CD4-positive, CD25-positive, alpha-beta regulatory T cell (primary cell): ENCODE data around the gene IDI1. TPM values are rescaled to one million over a fixed set of nuclear protein-coding genes. Genes with fewer than 3 reads are reported as not detected.
A peak's percentile ranks its signal among the peaks of the same experiment; 100 is the strongest.

Experiments used
- ATAC-seq, 2 donors: fragments of 150-1000 bp; cut with Tn5 transposase; one replicate each; pipeline ENCODE4 v1.10.0; 2021; ENCODE audit warnings: low read depth in 2 of 2, moderate number of reproducible peaks in 2 of 2, moderate library complexity in 1 of 2
- DNase-seq, 3 donors: peaks; one replicate each; pipeline versions ENCODE4 v3.0.0 to v3.0.0-alpha.2; 2012 to 2022; ENCODE audit warnings: mixed read lengths in 1 of 3
- H3K27ac ChIP-seq: one replicate; pipeline ENCODE4 v1.7.0; 2013; ENCODE audit warnings: mild to moderate bottlenecking, low read length; ENCODE audit not compliant: insufficient read depth, poor library complexity, severe bottlenecking
- H3K27me3 ChIP-seq: one replicate; pipeline ENCODE4 v1.7.0; 2013; ENCODE audit warnings: low read length; ENCODE audit not compliant: control insufficient read depth, insufficient read depth
- H3K36me3 ChIP-seq: one replicate; pipeline ENCODE4 v1.7.0; 2013; ENCODE audit warnings: mild to moderate bottlenecking, low read length, moderate library complexity; ENCODE audit not compliant: control insufficient read depth, insufficient read depth
- H3K4me1 ChIP-seq: 2 replicates; pipeline ENCODE4 v1.7.0; 2013; ENCODE audit warnings: mild to moderate bottlenecking, low read length; ENCODE audit not compliant: insufficient read depth, control insufficient read depth, poor library complexity, severe bottlenecking
- H3K4me3 ChIP-seq: one replicate; pipeline ENCODE4 v1.7.0; 2013; ENCODE audit warnings: low read depth, mild to moderate bottlenecking, low read length, moderate library complexity
- H3K9me3 ChIP-seq, 2 experiments: 1 replicate in 1 of 2; 2 replicates in 1 of 2; pipeline ENCODE4 v1.7.0; 2013; ENCODE audit warnings: low read length in 2 of 2, mild to moderate bottlenecking in 1 of 2, moderate library complexity in 1 of 2; ENCODE audit not compliant: control insufficient read depth in 2 of 2
- H3K27ac Mint-ChIP-seq, 3 donors: one replicate each; pipeline ENCODE4 v1.8.0; 2020 to 2022; ENCODE audit warnings: mild to moderate bottlenecking in 3 of 3, mixed read lengths in 3 of 3, moderate library complexity in 2 of 3
- H3K27me3 Mint-ChIP-seq: one replicate; pipeline ENCODE4 v1.8.0; 2022; ENCODE audit warnings: mild to moderate bottlenecking, mixed read lengths
- H3K36me3 Mint-ChIP-seq: one replicate; pipeline ENCODE4 v1.8.0; 2020; ENCODE audit warnings: mixed read lengths
- H3K4me1 Mint-ChIP-seq, 4 donors: one replicate each; pipeline ENCODE4 v1.8.0; 2020 to 2022; ENCODE audit warnings: mixed read lengths in 4 of 4, mild to moderate bottlenecking in 1 of 4
- H3K4me3 Mint-ChIP-seq, 4 donors: one replicate each; pipeline ENCODE4 v1.8.0; 2020 to 2022; ENCODE audit warnings: mild to moderate bottlenecking in 4 of 4, mixed read lengths in 4 of 4, moderate library complexity in 3 of 4
- H3K9me3 Mint-ChIP-seq, 7 donors: one replicate each; pipeline ENCODE4 v1.8.0; 2020 to 2022; ENCODE audit warnings: mixed read lengths in 7 of 7, mild to moderate bottlenecking in 3 of 7, moderate library complexity in 2 of 7
- polyA plus RNA-seq, 4 donors: library from polyadenylated mRNA; unstranded; fragments of 300-500 nt; fragmentation: Illumina TruSeq; gene quantifications; one replicate each; pipeline ENCODE4 v1.2.3, GENCODE V29; 2021
- total RNA-seq: library from RNA; stranded (reverse); gene quantifications from one replicate; pipeline ENCODE4 v1.2.3, GENCODE V29; 2022

Gene IDI1
- total and polyA plus RNA-seq, 5 donors from 2014 or later = 47.0 to 179 (median 50.2) TPM

DNA sequence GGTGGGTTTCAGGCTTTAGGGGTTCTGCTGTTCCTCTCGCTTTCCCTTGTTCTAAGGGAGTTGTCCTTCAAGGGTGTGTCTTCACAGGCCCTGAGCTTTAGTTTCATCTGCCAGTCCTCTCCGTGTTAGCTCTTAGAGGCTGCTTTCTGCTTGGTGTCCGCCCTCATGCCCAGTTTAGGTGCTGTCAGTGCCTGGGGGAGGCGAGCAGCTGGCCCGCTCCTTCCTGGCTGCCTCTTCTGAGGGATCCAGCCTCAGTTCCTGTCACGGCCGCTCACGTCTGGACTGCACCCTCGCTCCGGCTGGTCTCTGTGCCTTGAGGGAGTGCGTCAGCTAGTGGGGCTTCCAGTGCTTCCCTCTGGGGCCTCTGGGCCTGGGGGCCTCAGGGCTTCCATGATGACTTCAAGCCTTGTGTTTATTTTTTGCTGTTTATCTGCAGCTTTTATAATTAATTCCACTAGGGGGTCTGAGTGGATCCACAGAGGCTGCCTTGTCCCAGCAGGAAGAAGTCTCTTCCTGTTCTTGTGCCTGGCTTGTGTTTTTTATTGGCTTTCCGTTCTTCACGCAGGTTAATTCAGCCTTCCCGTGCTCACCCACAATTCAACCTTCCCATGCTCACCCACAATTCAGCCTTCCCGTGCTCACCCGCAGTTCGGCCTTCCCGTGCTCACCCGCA, 40.2 kb upstream of the IDI1 start:
- H3K4me3 Mint-ChIP-seq = no peak overlapping the region
- no peak overlapping the region for H3K27ac Mint-ChIP-seq
- H3K4me1 Mint-ChIP-seq = peaks cover 0 to 8% (median 5%) of the 10 kb centered on the region in 4 donors
- no peak overlapping the region for H3K4me3 ChIP-seq
- peaks cover 89% of the 10 kb centered on the region for H3K36me3 ChIP-seq
- peaks cover 34% of the 10 kb centered on the region for H3K36me3 Mint-ChIP-seq
- DNase-seq = no peak
- H3K4me1 ChIP-seq = no peaks in the 10 kb centered on the region
- H3K9me3 ChIP-seq = no peaks in the 10 kb centered on the region
- no peaks in the 10 kb centered on the region for H3K9me3 Mint-ChIP-seq
- ATAC-seq = no peak
- H3K27me3 ChIP-seq = no peaks in the 10 kb centered on the region
- no peak overlapping the region for H3K27ac ChIP-seq
- H3K27me3 Mint-ChIP-seq = no peaks in the 10 kb centered on the region

DNA sequence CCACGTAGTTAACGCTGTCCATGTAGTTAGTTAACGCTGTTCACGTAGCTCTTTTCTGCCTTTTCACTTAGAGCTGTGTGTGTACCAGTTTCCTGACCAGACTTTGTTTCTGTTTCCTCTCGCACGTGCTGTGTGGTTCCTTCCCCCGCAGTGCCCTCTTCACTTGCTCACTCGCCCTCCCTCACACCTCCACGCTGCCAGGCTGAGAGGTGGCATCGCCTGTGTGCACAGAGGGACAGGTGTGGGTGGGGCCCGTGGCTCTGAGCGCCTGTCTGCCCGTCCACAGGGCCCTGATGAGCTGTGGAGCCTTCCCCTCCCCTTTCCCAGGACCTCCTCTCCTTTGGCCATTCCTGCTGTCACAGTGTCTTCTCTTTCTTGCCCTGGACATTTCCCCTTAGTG, 37.9 kb upstream of the IDI1 start:
- no peaks in the 10 kb centered on the region for H3K4me1 ChIP-seq
- no peak overlapping the region for H3K4me3 ChIP-seq
- Mint-ChIP-seq H3K4me1 (peaks cover 5 to 13% (median 8%) of the 10 kb centered on the region in 4 donors), H3K27ac (peak overlapping the region in 2 of 3 donors; percentile 6 to 48), H3K9me3 (no peaks in the 10 kb centered on the region), H3K27me3 (no peaks in the 10 kb centered on the region), H3K4me3 (no peak overlapping the region), H3K36me3 (peaks cover 51% of the 10 kb centered on the region)
- H3K9me3 ChIP-seq = no peaks in the 10 kb centered on the region
- peaks cover 94% of the 10 kb centered on the region for H3K36me3 ChIP-seq
- DNase-seq (no peak), ATAC-seq (no peak)
- no peaks in the 10 kb centered on the region for H3K27me3 ChIP-seq
- no peak overlapping the region for H3K27ac ChIP-seq

DNA sequence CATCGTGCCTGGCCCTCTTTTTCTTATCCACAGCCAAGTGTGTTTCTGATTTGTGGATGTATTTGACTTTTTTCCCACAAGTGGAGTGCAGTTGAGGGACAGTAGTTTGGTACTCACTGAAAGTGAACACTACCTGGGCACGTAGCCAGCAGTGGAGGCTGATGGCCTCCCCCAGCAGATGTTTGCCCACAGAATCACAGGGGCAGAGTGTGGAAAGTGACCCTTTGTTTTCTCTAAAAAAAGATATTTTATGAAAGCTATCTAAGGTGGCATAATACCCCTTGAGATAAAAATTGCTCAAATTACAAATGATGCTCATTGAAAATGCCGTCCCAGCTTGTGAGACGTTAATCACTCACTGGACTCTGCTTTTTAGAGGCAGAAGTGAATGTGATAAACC, 36.3 kb upstream of the IDI1 start:
- Histone ChIP-seq H3K9me3 (no peaks in the 10 kb centered on the region), H3K36me3 (peaks cover 94% of the 10 kb centered on the region), H3K27me3 (no peaks in the 10 kb centered on the region), H3K27ac (no peak overlapping the region), H3K4me3 (no peak overlapping the region), H3K4me1 (no peaks in the 10 kb centered on the region)
- H3K27me3 Mint-ChIP-seq = no peaks in the 10 kb centered on the region
- H3K4me1 Mint-ChIP-seq = peaks cover 5 to 13% (median 8%) of the 10 kb centered on the region in 4 donors
- DNase-seq (no peak), ATAC-seq (no peak)
- H3K36me3 Mint-ChIP-seq = peaks cover 58% of the 10 kb centered on the region
- H3K4me3 Mint-ChIP-seq = no peak overlapping the region
- H3K27ac Mint-ChIP-seq = no peak overlapping the region
- H3K9me3 Mint-ChIP-seq = no peaks in the 10 kb centered on the region

DNA sequence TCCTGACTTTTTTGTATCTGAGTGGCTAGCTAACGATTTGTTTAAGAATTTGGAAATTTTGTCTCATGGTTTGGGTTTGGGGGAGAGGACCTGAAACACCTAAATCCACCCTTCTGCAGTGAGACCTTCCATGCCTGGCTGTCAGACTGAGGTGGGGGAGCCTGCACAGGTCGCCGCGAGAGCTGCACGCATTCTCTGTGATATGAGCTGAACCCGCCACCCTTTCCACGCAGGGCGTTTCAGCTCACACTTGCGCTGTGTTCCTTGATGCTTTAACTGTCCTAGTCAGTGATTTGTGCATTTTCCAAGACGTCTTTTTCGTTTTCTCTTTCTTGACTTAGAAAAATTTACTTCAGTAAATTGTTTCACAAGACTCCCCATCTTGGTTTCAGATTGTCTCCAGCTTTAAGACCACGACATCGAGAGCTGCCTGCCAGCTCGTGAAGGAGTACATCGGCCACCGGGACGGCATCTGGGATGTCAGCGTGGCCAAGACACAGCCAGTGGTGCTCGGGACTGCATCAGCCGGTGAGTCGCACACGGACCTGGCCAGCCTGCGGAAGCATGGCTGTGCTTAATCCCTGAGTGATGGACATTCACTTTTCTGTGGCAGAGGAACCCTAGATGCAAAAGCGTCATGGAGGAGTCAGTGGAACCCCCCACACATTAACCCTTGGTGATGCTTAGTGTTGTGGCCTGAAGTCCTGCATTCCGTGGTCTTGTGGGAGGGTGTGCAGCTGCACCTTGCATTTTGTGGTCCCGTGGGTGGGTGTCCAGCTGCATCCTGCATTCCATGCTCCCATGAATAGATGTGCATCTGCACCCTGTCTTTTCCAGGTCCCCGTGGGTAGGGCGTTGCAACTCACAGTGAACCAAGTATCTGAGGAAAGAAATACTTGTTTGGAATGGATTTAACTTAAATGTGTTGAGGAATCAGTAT, 35.4 kb upstream of the IDI1 start:
- Mint-ChIP-seq H3K27ac (peak overlapping the region in 1 of 3 donors; percentile 54), H3K27me3 (no peaks in the 10 kb centered on the region), H3K4me3 (no peak overlapping the region), H3K9me3 (no peaks in the 10 kb centered on the region), H3K36me3 (peaks cover 60% of the 10 kb centered on the region), H3K4me1 (peaks cover 5 to 13% (median 8%) of the 10 kb centered on the region in 4 donors)
- Histone ChIP-seq H3K9me3 (no peaks in the 10 kb centered on the region), H3K4me1 (no peaks in the 10 kb centered on the region), H3K4me3 (no peak overlapping the region), H3K27me3 (no peaks in the 10 kb centered on the region), H3K36me3 (peaks cover 95% of the 10 kb centered on the region), H3K27ac (no peak overlapping the region)
- ATAC-seq = no peak
- no peak for DNase-seq

DNA sequence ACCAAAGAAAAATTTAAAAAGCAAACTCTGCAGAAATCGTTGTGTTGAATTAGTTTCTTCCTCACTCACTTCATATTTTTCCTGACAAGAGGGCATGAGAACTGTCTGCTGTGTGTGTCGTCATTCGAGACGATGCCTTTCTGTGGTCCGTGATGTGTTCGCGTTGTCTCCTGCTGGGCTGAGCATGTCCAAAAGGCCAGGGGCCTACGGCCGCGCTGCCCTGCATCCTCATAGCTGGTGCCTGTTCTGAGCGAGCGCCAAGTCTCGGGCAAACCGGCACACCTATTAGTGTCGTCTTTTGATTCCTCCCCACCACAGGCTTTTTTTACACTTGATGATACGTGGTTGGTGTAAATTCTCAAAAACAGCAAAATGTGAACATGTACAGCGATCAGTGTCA, 34.7 kb upstream of the IDI1 start:
- Mint-ChIP-seq H3K36me3 (peaks cover 60% of the 10 kb centered on the region), H3K4me3 (no peak overlapping the region), H3K27ac (peak overlapping the region in 1 of 3 donors; percentile 54), H3K4me1 (peaks cover 5 to 13% (median 8%) of the 10 kb centered on the region in 4 donors), H3K27me3 (no peaks in the 10 kb centered on the region), H3K9me3 (no peaks in the 10 kb centered on the region)
- Histone ChIP-seq H3K27ac (no peak overlapping the region), H3K9me3 (no peaks in the 10 kb centered on the region), H3K27me3 (no peaks in the 10 kb centered on the region), H3K36me3 (peaks cover 94% of the 10 kb centered on the region), H3K4me3 (no peak overlapping the region), H3K4me1 (no peaks in the 10 kb centered on the region)
- ATAC-seq = no peak
- DNase-seq = no peak

DNA sequence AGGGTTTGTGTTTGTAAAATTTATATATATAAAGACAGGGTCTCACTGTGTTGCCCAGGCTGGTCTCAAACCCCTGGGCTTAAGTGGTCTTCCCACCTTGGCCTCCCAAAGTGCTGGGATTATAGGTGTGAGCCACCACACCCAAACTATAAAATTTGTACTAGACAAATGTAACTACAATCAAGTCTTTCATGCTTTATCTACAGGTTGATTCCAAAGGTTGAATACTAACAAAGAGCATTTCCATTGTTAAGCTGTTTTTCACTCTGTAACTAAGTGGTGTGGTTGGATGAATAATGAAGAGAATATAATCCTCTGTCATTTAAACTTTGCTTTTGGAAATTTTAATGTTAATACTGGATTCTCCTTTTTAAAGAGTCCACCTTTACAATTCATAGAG, 29.7 kb upstream of the IDI1 start:
- Mint-ChIP-seq H3K27me3 (no peaks in the 10 kb centered on the region), H3K4me1 (peaks cover 0 to 18% (median 9%) of the 10 kb centered on the region in 4 donors), H3K4me3 (no peak overlapping the region), H3K36me3 (peaks cover 33% of the 10 kb centered on the region), H3K27ac (peak overlapping the region in 1 of 3 donors; percentile 12), H3K9me3 (no peaks in the 10 kb centered on the region)
- no peak overlapping the region for H3K4me3 ChIP-seq
- H3K27me3 ChIP-seq = no peaks in the 10 kb centered on the region
- no peaks in the 10 kb centered on the region for H3K9me3 ChIP-seq
- ATAC-seq = no peak
- peaks cover 66% of the 10 kb centered on the region for H3K36me3 ChIP-seq
- no peak for DNase-seq
- H3K4me1 ChIP-seq = no peaks in the 10 kb centered on the region
- no peak overlapping the region for H3K27ac ChIP-seq

DNA sequence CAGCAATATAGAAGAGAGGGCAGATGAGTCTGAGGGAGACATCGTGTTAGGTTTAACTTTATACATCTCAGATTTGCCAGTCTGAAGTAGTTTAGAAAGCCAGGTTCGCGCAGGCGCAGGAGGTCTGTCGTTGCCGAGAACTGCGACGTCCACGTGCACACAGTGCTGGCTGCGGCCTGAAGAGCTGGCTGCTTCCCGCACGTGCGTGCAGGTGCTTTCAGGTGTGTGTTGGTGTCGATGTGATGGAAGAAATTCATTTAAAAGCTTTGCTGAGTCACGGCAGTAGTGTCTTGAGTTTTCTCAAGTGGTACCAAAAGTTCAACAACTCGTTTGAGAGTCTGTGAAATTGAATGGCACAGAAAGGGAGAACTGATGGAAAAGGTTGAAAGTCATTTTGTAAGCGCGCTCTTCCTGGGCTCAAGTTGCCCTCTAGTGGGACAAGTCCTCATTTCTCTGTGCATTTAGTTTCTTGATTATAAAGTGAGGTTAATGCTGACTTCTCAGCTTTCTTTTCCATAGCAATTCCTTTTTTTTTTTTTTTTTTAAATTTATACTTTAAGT, 25.9 kb upstream of the IDI1 start:
- peak overlapping the region in 2 of 3 donors; percentile 59 to 73 for H3K27ac Mint-ChIP-seq
- H3K4me3 Mint-ChIP-seq = no peak overlapping the region
- Histone ChIP-seq H3K9me3 (no peaks in the 10 kb centered on the region), H3K4me1 (no peaks in the 10 kb centered on the region), H3K27ac (no peak overlapping the region), H3K36me3 (peaks cover 49% of the 10 kb centered on the region), H3K4me3 (no peak overlapping the region), H3K27me3 (no peaks in the 10 kb centered on the region)
- peaks cover 6 to 24% (median 9%) of the 10 kb centered on the region in 4 donors for H3K4me1 Mint-ChIP-seq
- DNase-seq = peak in 2 of 3 donors; percentile 15 to 33
- H3K36me3 Mint-ChIP-seq = peaks cover 11% of the 10 kb centered on the region
- H3K9me3 Mint-ChIP-seq = no peaks in the 10 kb centered on the region
- no peak for ATAC-seq
- H3K27me3 Mint-ChIP-seq = no peaks in the 10 kb centered on the region
